ENCODE data around the gene TMEM63C. TPM values are rescaled to one million over a fixed set of nuclear protein-coding genes. Genes with fewer than 3 reads are reported as not detected.

TMEM63C gene
- total RNA-seq, 1 donor from 2014 or later = 6.6 TPM

GRCh38 chr14:77281852-77282410, 100.3 kb downstream of the TMEM63C start:
- H3K9me3 Mint-ChIP-seq (ENCODE audit: unreplicated experiment) = no peaks in the 10 kb centered on the region
- H3K27me3 Mint-ChIP-seq (ENCODE audit: unreplicated experiment) = peaks cover 7% of the 10 kb centered on the region
- no peak for TF ChIP-seq CTCF (IDR thresholded peaks at IDR 0.05; ENCODE audit: unreplicated experiment)
- no peak for DNase-seq (ENCODE audit: low spot score)
- H3K27ac Mint-ChIP-seq (ENCODE audit: unreplicated experiment) = no peak overlapping the region
- no peak overlapping the region for H3K4me3 Mint-ChIP-seq (ENCODE audit: unreplicated experiment)
- H3K36me3 Mint-ChIP-seq (ENCODE audit: low read depth, unreplicated experiment) = peaks cover 15% of the 10 kb centered on the region
- H3K4me1 Mint-ChIP-seq (ENCODE audit: unreplicated experiment) = peaks cover 7% of the 10 kb centered on the region

DNA sequence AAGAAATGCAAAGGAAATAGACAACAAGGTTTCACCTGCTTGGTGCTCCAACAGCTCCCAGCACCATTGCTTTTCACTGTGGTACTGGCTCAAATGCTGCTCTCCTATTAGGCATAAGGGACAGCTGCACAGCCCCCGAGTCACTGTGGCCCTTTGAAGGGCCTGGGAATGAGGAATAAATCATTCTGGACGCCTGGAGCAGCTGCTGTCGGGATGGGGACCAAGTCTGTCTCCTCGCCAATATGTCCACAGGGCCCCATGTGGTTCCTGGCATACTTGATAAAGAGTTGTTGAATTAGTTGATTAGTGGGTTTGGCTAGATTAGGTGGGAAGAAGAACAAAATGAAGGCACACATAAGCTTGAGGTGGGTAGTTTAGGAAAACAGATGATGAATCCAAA, 102.5 kb downstream of the TMEM63C start:
- Mint-ChIP-seq H3K27me3 (ENCODE audit: unreplicated experiment) (peaks cover 6% of the 10 kb centered on the region), H3K27ac (ENCODE audit: unreplicated experiment) (no peak overlapping the region), H3K4me1 (ENCODE audit: unreplicated experiment) (peaks cover 7% of the 10 kb centered on the region), H3K4me3 (ENCODE audit: unreplicated experiment) (peak overlapping the region; percentile 1), H3K9me3 (ENCODE audit: unreplicated experiment) (no peaks in the 10 kb centered on the region), H3K36me3 (ENCODE audit: low read depth, unreplicated experiment) (peaks cover 12% of the 10 kb centered on the region)
- no peak for TF ChIP-seq CTCF (IDR thresholded peaks at IDR 0.05; ENCODE audit: unreplicated experiment)
- no peak for DNase-seq (ENCODE audit: low spot score)

DNA sequence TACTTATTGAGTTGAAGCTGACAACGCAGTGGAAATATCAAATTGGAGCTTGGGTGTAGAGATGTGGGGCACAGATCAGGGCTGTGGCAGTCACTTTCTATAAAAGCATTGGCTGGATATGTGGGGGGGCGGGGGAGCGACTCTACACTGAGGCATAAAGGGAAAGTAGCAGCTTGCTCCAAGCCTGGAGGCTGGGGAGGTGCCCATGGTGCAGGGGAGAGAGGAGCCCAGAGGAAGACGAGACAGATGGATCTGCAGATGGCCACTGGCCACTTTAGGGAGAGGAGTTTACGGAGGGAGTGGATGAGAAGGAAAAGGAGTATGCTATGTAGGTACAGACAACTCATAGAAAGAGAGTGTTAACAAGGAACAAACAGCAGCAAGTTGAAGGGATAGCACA, 102.9 kb downstream of the TMEM63C start:
- H3K9me3 Mint-ChIP-seq (ENCODE audit: unreplicated experiment) = no peaks in the 10 kb centered on the region
- peak overlapping the region; percentile 1 for H3K4me3 Mint-ChIP-seq (ENCODE audit: unreplicated experiment)
- peaks cover 2% of the 10 kb centered on the region for H3K27me3 Mint-ChIP-seq (ENCODE audit: unreplicated experiment)
- H3K27ac Mint-ChIP-seq (ENCODE audit: unreplicated experiment) = no peak overlapping the region
- TF ChIP-seq CTCF (IDR thresholded peaks at IDR 0.05; ENCODE audit: unreplicated experiment) = no peak
- no peak for DNase-seq (ENCODE audit: low spot score)
- peaks cover 10% of the 10 kb centered on the region for H3K36me3 Mint-ChIP-seq (ENCODE audit: low read depth, unreplicated experiment)
- H3K4me1 Mint-ChIP-seq (ENCODE audit: unreplicated experiment) = peaks cover 7% of the 10 kb centered on the region

- TF ChIP-seq CTCF (IDR thresholded peaks at IDR 0.05; ENCODE audit: unreplicated experiment) = no peak
- H3K27me3 Mint-ChIP-seq (ENCODE audit: unreplicated experiment) = no peaks in the 10 kb centered on the region
These were observed 105.0 kb downstream of the TMEM63C start for GRCh38 chr14:77286576-77286975.

GRCh38 chr14:77290705-77291104, 109.1 kb downstream of the TMEM63C start:
- H3K27ac Mint-ChIP-seq (ENCODE audit: unreplicated experiment) = no peak overlapping the region
- no peak for DNase-seq (ENCODE audit: low spot score)
- TF ChIP-seq CTCF (IDR thresholded peaks at IDR 0.05; ENCODE audit: unreplicated experiment) = peak; percentile 23
- H3K4me3 Mint-ChIP-seq (ENCODE audit: unreplicated experiment) = no peak overlapping the region
- no peaks in the 10 kb centered on the region for H3K27me3 Mint-ChIP-seq (ENCODE audit: unreplicated experiment)
- H3K4me1 Mint-ChIP-seq (ENCODE audit: unreplicated experiment) = no peaks in the 10 kb centered on the region
- H3K36me3 Mint-ChIP-seq (ENCODE audit: low read depth, unreplicated experiment) = peaks cover 5% of the 10 kb centered on the region
- H3K9me3 Mint-ChIP-seq (ENCODE audit: unreplicated experiment) = no peaks in the 10 kb centered on the region

More at GRCh38 chr14:77286576-77286975, 105.0 kb downstream of the TMEM63C start:
- DNase-seq (ENCODE audit: low spot score) = no peak
- Mint-ChIP-seq H3K4me3 (ENCODE audit: unreplicated experiment) (no peak overlapping the region), H3K27ac (ENCODE audit: unreplicated experiment) (no peak overlapping the region), H3K9me3 (ENCODE audit: unreplicated experiment) (no peaks in the 10 kb centered on the region), H3K4me1 (ENCODE audit: unreplicated experiment) (peaks cover 2% of the 10 kb centered on the region), H3K36me3 (ENCODE audit: low read depth, unreplicated experiment) (peaks cover 13% of the 10 kb centered on the region)
